Measurements from ENCODE around the gene TSPAN18.

Gene TSPAN18

DNA sequence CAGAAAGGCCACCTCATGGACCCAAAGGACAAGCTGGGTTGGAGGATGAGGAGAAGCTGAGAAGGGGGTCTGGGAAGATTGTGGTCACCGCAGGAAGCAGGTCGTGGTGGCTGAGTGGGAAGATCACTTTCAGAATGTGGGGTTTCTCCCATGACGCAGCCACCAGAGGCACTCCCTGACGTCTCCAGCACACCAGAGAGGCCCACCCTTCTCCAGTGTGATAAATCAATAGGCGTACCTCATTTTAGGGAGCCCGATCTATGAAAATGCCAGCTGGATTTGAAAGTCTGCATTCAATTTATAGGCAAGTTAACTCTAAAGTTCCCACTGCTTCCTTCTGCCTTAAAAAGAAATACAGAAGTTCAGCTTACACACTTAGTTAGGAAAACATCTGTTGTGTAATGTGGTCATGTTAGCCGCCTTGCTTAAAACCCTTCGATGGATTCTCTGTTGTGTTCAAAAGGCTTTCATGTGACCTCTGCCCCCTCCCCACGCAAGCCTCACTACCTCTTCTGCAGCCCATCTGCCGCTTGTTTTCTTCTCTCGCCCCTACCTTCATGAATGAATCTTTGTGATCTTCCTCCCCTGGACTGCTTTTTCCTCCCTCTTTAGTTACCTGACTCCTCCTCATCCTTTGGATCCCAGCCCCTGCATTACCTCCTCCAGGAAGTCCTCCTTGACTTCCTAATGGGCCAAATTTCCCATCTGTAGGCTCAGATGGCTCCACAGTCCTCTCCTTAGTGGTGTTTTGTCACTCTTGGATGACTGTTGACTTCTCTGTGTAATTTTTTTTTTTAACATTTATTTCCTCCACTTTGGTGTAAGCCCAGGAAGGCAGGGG, 10.7 kb downstream of the TSPAN18 start:
- no peak for DNase-seq (ENCODE audit: low spot score)

DNA sequence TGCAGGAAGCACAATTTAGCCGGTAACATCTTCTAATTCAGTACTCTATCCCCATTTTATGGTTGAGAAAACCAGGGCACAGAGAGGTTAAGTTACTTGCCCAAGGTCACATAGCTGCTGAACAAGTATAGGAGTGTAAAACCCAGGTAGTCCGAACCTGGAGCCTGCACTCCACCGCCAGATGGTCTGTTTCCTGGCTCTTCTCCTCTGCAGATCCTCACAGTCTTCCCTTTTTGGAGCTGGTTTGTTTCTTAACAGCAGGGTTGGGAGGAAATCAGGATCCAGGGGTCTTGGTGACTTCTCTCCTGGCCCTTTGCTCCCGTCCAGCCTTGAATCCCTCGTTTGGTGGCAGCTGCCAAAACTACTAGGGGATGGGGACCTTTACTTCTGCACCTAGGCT, 12.0 kb downstream of the TSPAN18 start:
- DNase-seq (ENCODE audit: low spot score): no peak

DNA sequence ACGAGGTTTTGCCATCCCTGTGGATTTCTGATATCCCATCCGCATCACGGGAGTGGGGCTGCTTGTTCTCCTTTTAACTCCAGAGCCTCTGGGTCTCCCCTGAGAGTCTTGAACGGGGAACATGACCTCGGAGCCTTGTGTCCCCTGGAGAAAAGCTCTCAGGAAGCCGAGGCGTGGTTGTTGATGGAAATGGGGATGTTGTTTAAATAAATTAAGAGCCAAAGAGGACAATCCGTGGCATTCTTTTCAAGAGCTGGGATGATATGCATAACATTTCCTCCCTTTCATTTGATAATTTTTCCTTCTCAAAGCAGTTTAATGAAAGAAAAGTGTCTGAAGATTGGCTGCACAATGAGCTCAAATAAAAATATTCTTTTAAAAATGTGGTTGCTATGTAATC, 14.2 kb downstream of the TSPAN18 start:
- DNase-seq (ENCODE audit: low spot score): no peak

DNA sequence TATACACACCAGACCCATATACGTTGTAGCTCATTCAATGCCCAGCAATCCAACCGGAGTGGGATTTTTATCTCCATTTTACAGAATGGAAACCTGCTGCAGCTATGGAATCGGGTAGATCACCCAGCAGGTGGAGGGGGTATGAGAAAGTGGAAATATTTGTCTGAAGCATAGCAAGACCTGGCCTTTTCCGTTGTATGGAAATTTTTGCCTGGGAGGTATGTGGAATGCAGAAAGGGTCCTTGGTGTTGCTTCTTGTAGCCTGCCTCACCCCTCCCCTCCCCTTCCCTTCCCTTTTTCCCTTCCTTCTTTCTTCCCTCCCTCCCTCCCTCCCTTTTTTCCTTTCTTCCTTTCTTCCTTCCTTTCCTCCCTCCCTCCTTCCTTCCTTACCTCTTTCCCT, 15.2 kb downstream of the TSPAN18 start:
- DNase-seq (ENCODE audit: low spot score): no peak

DNA sequence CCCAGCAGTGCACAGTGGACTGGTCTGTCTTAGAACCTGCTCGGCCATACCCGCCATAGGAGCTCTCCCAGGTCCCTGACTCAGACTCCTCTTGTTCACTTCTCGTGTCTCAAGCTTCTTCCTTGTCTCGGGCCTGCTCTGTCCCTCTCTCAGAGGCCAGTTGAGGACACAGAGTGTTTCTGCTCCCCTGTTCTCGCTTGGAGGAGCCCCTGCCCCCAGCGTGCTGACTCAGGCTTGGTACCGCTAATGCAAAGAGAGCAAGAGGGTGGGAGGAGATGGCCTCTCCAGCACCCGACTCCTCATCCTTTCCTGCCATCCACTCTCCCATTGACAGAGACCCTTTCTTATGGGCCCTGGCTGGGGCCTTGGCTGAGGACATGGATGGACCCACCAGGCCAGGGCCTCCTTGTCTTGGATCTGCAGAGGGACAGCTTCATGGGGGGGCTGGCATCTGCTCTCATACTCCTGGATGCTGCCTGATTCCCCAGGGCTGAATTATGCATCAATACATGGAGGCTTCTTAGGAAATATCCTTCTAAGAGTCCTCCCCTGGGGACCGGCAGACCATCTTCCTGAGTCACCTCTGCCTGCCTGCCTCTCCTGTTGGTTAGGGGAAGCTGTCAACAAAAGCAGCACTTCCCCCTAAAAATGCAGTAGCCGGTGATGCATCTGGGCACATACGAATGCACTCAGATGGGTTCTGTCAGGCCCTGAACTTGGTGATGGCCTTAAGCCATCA, 15.9 kb downstream of the TSPAN18 start:
- DNase-seq (ENCODE audit: low spot score): no peak

DNA sequence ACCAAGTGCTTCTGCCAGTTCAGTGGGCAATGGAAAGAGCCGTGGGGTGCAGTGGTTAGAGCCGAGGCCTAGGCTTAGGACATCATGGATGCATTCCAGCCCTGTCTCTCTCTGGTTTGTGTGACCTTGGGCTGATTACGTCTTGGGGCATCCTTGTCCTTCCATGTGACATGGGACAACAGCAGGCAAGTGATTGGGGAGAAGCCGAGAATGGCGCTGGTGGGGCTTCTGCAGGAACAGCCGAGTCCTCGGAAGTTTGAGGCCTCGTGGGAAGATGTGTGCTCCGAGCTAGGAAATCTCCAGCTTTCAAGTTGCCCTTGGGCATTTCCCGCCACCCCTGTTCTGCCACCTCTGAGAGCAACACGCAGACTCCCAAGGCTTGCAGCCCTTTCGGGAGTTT, 16.6 kb downstream of the TSPAN18 start:
- DNase-seq (ENCODE audit: low spot score): no peak

DNA sequence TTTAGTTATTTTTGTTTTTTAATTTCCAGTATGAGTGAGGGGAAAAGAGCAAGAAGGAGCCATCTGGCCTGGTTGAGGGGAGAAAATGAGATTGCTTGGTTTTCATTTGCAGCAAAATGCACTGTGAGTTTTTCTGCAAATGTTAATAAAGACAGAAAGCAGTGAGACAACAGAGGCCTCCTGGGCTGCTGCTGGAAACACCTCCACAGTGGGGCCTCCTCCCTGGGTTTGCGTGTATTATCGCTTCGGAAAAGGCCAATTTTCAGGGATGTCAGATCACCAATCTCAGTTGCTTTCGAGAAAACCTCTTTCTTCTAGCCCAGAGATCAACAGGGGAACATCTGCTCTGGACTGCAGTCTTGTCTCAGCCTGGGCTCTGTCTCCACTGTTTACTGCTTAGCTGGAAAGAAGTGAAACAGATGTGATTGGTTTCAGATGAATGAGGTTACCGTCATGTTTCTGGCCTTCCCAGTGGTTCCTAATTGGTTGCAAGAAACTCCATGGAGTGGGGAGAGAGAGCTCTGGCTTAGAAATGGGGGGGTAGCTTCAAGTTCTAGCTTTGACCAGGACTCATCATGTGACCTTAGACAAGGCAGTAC, 17.3 kb downstream of the TSPAN18 start:
- DNase-seq (ENCODE audit: low spot score): no peak

DNA sequence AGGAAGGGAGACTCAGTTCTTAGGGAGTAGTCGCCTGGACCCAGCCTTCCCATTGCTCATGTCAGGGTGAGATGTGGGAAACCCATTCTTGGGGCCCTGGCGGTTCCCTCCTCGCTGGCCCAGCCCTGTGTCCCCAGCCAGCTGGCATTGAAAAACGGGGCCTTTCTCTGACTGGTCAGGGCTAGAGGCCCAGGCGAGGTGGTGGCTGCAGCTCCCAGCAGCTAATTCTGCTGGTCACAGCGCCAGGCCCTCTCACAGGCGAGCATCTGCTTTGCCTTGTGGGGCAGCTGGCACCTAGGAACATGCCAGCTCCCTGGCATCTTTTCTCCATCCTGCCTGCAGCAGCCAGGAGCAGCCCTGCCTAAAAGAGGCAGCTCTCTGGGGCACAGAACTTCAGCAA, 20.1 kb downstream of the TSPAN18 start:
- DNase-seq (ENCODE audit: low spot score): no peak

DNA sequence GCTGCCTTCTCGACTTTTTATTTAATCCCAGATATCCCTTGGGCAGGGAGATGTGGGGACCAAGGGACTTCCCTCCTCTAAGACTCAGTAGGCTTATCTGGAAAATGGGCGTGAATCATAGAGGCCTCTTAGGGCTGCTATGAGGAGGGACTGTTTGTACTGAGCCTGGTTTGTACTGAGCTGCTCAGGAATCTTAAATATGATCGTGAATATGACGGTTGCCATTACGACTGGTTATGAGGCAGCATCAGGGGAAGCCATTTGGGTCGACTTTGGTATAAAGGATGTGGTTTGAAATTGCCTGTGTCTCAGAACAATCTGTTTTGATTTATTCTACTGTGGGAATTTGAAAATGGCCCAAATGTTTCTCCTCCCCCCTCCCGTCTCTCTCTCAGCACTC, 20.6 kb downstream of the TSPAN18 start:
- no peak for DNase-seq (ENCODE audit: low spot score)

DNA sequence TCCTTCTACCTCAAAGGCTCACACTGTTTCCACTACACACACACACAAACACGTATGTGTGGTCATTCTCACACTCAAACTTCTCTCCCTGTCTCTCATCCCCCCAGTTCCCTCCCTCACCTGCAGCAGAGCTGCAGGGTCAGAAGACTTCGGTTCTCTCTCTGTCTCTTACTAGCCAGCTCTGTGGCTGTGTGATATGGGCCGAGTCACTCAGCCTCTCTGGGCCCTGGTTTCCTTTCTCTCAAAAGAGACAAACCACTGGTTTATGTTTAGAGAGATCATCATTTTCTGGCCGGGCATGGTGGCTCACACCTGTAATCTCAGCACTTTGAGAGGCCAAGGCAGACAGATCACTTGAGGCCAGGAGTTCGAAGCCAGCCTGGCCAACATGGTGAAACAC, 21.1 kb downstream of the TSPAN18 start:
- no peak for DNase-seq (ENCODE audit: low spot score)

DNA sequence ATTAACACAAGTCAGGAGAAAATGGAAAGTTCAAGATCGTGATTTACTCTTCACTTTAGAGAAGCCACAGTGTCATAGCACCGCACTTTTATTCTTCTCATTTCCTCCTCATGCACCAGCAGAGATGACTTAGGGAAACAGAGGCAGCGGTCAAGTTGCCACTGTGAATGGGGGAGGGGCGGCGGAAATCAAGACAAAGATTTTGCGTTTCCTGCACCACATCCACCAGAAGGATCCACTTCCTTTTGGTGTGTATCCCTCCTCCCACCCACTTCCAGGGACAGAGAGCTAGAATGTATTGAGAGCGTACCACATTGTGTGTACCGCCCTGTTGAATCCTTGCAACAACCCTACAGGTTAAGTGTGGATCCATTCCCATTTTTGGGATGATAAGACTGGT, 21.8 kb downstream of the TSPAN18 start:
- no peak for DNase-seq (ENCODE audit: low spot score)

DNA sequence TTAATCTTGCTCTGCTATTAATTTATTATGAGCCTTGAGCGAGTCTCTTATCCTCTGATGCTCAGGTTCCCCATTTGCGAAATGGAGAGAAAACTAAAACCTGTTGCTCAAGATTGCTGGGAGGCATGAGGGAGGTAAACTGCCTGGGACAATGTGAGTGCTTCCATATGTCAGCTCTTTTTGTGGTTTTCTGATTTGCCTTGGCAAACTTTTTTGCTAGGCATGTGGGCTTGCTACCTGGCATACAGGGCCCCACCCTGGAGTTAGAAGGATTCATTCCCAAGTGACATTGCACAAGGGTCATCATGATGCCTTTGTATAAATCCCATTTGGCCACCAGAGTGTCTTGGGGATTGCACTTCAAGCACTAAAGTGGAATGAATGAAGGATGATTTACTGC, 22.4 kb downstream of the TSPAN18 start:
- DNase-seq (ENCODE audit: low spot score): no peak

DNA sequence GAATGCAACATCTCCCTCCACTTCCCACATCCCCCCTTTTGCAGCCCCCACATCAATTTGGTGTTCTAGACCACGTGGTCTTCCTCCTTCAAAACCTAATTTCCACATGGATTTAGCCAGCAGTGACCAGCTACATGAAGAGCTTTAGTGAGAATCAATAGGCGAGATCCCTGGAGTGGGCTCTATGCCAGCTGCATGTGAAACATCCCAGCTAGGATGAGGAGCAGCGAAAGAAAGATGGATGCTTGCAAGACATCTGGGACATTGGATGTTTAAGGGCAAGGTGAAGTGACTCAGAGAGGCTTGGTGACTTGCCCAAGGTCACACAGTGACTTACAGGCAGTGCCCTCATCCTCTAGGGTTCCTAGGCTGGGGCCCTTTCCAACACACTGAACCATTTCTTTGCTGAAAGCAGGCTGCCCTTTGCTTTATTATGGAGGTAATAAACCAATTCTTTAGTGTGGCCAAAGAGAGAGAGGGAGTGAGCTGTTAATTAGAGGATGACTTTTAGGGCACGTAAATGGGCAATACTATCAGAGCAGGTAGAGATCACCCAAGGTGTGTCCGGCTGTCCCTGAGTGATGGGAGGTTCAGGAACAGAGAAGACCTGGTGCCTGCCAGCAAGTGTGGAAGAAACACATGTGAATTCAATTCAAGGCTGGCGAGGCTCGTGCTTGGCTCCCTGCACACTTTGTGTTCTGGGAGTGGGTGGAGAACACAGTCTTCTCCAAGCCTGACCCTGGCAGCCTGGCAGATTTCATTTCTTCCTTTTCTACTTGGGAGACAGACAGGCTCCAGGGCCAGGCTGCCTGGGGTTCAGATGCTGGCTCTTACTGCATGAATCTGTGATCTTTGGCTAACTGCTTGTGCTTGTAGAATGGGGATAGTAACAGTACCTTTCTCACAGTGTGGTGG, 24.0 kb downstream of the TSPAN18 start:
- no peak for DNase-seq (ENCODE audit: low spot score)

DNA sequence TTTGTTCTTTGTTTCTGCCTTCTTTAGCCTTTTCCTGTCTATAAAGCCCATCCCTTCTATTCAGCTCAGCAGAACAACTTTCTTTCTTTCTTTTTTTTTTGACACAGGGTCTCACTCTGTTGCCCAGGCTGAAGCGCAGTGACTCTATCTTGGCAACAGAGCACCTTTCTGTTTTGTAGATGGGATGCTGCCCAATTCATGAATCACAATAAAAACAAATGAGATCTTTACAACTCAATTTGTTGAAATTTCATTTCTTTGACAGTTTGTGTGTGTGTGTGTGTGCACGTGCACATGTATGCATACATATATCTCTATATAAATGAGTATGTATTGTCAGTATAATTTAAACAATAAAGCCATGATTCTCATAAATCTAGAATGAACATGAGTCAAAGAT, 25.5 kb downstream of the TSPAN18 start:
- DNase-seq (ENCODE audit: low spot score): no peak

DNA sequence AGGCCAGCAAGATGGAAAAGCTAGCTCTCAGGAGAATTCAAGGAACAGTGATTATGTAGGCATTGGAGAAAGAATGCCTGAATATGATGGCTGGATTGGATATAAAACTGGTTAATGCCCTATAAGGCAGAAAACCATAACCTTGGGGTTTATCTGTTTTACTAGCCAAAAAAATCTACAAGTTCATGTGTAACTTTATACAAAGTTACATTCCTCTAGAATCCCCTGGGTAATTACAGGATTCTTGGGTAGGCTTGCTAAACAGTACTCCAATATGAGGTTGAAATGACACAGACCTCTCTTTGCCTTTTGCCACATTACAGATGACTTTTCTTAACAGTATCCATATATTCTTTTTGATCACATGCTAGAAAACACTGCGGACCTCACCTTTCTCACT, 26.0 kb downstream of the TSPAN18 start:
- no peak for DNase-seq (ENCODE audit: low spot score)

DNA sequence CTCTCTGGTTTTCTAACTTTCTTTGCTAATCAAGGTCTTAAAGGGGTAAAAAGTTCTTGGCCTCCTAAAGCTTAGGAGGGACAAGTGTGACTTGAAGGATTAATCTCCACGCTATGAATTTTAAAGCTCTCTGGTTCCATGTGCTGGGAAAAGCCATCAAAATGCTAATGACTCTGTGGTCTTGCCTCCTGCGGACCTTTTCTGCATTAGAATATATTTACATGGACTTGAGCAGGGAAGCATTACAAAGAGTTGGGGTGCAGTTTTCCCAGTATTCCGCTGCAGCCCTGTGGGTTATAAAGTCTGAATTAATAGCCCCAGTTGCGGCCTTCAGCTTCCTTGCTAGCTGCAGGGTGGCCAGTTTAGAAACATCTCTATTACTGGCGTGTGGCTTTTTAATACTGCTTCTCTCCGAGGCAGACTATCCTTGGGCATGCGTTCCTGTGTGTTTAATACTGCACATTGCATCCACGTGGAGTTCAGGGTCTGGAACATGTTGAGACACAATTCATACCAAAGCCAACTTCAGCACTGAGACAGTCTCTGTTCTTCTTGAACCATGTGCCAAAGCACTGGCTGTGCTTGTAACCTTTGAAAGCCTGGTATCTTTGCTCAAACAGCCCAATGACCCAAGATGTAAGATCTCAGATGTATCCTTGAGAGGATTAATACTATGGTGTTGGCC, 27.3 kb downstream of the TSPAN18 start:
- DNase-seq (ENCODE audit: low spot score): no peak

DNA sequence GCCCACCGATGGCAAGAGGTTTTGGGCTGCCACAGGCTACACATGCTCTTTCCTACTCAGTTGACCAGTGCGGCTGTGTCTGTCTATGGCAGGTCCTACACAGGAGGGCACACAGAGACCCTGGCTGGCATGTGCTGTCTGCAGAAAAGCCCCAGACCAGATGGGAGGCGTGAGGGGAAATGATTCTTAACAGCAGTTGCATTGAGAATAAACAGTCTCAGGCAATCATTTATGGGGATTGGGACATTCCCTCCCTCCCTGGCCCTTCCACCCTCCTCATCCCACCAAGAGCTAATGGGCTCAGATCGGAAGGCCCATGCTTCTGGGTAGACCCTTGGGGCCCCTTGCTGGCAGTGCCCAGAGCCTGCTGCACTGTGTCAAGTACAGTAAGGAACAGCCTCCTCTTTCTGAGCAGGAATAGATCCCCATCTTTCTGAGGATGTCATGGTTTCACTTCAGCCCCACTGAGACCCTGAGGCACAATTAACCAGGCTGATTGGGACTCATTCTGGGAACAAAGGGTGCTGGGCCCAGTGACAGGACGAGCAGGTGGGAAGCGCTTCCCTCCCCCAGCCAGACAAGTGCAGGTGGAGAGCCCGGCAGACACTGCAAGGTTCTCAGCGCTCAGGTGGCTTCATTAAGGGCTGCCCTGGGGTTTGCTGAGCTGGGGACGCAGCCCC, 28.3 kb downstream of the TSPAN18 start:
- no peak for DNase-seq (ENCODE audit: low spot score)

DNA sequence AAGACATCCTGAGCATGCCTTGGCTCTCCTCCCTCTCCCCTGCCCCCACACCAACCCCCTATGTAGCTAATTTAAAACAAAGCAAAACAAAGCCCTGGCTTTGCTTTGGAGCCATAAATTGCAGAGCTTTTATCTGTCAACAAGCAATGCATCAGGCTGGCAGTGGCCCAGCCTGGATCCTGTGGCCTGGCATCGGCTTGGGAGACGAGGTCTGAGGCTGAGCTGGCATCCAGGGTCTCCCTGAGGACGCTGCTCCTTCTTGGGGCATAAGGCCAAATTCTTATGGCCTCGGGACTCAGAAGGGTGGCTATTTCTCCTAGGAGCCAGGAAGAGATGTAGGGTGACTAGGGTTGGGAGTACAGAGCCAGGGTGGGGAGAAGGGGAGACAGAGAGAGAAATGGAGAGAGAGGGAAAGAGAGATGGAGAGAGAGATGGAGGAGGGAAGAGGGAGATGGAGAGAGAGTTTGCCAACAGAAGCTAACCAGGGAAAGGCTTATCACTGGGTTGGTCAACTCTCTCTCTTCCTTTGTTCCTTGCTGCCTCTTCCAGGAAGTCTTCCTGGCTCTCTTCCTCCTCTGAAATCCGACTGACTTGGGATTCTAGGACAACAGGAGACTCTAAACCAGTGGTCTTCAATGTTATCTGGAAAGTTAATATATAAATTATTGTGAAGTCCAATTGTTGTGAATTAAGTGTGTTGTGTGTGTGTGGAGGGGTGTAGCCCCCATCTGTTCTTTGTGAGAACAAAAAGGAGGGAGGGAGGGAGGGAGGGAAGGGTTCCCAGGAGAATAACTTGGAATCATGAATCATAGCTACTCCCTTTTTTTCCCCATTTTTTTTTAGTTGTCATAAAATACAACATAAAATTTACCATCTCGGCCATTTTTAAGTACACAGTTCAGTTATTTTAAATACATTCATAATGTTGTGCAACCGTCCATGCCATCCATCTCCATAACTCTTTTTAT, 29.1 kb downstream of the TSPAN18 start:
- DNase-seq (ENCODE audit: low spot score): no peak

DNA sequence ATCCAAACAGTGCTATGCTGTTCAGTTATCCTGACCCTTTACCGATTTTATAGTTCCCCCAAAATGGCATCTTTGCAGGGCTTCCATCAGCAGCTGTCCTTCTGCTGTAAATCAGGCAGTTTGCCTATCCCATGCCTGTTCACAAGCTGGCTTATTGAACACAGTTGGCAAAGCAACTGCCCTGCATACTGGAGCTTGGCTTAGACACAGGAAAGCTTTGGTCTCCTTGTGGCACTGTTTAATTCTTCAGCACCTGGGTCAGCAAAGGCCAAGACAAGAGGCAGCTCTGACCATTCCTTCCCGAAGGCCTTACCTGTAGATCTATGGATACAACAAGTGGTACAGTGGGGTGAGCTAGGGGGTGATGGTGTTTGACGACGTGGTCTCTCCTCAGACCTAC, 32.2 kb downstream of the TSPAN18 start:
- DNase-seq (ENCODE audit: low spot score): no peak
